Neural cell (in vitro differentiated cells): ENCODE results near the gene TMEM231. TPM values are rescaled to one million over a fixed set of nuclear protein-coding genes. Genes with fewer than 3 reads are reported as not detected.

Source experiments
- H2AFZ ChIP-seq: fragments of 200-600, 300-800 bp; sonication (generic), shearing (Covaris generic); 2 replicates; pipeline ENCODE4 v1.6.0; 2014; ENCODE audit warnings: low read depth, mild to moderate bottlenecking, antibody characterized with exemption, low read length, moderate library complexity
- H3F3A ChIP-seq: fragments of 200-600 bp; shearing (Covaris generic); 2 replicates; pipeline ENCODE4 v1.6.1; 2016; ENCODE audit warnings: mild to moderate bottlenecking, moderate library complexity, mixed read lengths, antibody characterized with exemption, low read length; ENCODE audit not compliant: insufficient read depth, poor library complexity, severe bottlenecking
- H3K27ac ChIP-seq: fragments of 200-600, 300-800 bp; sonication (generic), shearing (Covaris generic); 2 replicates; pipeline ENCODE4 v1.5.1; 2014; ENCODE audit warnings: mild to moderate bottlenecking, low read length, moderate library complexity
- H3K27me3 ChIP-seq: fragments of 300-800, 200-600 bp; sonication (generic), shearing (Covaris generic); 2 replicates; pipeline ENCODE4 v1.6.0; 2014; ENCODE audit warnings: mild to moderate bottlenecking, low read depth, low read length, moderate library complexity; ENCODE audit not compliant: insufficient read depth
- H3K36me3 ChIP-seq: fragments of 300-800, 200-600 bp; sonication (generic), shearing (Covaris generic); 2 replicates; pipeline ENCODE4 v1.5.1; 2014; ENCODE audit warnings: mild to moderate bottlenecking, antibody characterized with exemption, low read length, moderate library complexity; ENCODE audit not compliant: insufficient read depth
- H3K4me2 ChIP-seq: fragments of 300-800, 200-600 bp; sonication (generic), shearing (Covaris generic); 2 replicates; pipeline ENCODE4 v1.6.0; 2014; ENCODE audit warnings: mild to moderate bottlenecking, low read length
- H3K4me3 ChIP-seq: fragments of 300-800, 200-600 bp; sonication (generic), shearing (Covaris generic); 2 replicates; pipeline ENCODE4 v1.5.1; 2014; ENCODE audit warnings: mild to moderate bottlenecking, low read length, moderate library complexity
- H3K79me2 ChIP-seq: fragments of 200-600 bp; shearing (Covaris generic); replicated peaks from 2 replicates; pipeline ENCODE4 v1.6.0; 2014; ENCODE audit warnings: mild to moderate bottlenecking, low read length, moderate library complexity; ENCODE audit not compliant: insufficient read depth
- H3K9ac ChIP-seq: fragments of 300-800, 200-600 bp; sonication (generic), shearing (Covaris generic); 2 replicates; pipeline ENCODE4 v1.6.1; 2016; ENCODE audit warnings: mild to moderate bottlenecking, low read length, mixed read lengths
- H3K9me2 ChIP-seq: fragments of 200-600 bp; shearing (Covaris generic); 2 replicates; pipeline ENCODE4 v1.6.1; 2016; ENCODE audit warnings: mild to moderate bottlenecking, low read length, mixed read lengths; ENCODE audit not compliant: insufficient read depth
- H3K9me3 ChIP-seq: fragments of 200-600, 300-800 bp; sonication (generic), shearing (Covaris generic); 2 replicates; pipeline ENCODE4 v1.6.1; 2016; ENCODE audit warnings: mild to moderate bottlenecking, mixed run types, low read length, moderate library complexity, mixed read lengths
- H4K20me1 ChIP-seq: fragments of 200-600 bp; shearing (Covaris generic); 2 replicates; pipeline ENCODE4 v1.6.1; 2016; ENCODE audit warnings: mild to moderate bottlenecking, mixed run types; ENCODE audit not compliant: insufficient read depth
- EP300 ChIP-seq: fragments of 450-650 bp; conservative IDR thresholded peaks from 2 replicates; pipeline ENCODE4 v1.6.1; 2014; ENCODE audit warnings: antibody characterized with exemption, mild to moderate bottlenecking, moderate library complexity; ENCODE audit not compliant: poor library complexity, severe bottlenecking
- EZH2 ChIP-seq: fragments of 200-600, 300-800 bp; shearing (Covaris generic), sonication (generic); IDR thresholded peaks from 2 replicates; pipeline ENCODE4 v1.6.1; 2014; ENCODE audit warnings: antibody characterized with exemption, low read length, borderline replicate concordance, mild to moderate bottlenecking; ENCODE audit not compliant: insufficient read depth, poor library complexity, severe bottlenecking
- MXI1 ChIP-seq: fragments of 450-650 bp; conservative IDR thresholded peaks from 2 replicates; pipeline ENCODE4 v1.6.1; 2014; ENCODE audit warnings: antibody characterized with exemption, mild to moderate bottlenecking; ENCODE audit not compliant: poor library complexity, severe bottlenecking
- POLR2AphosphoS5 ChIP-seq: IDR thresholded peaks from 2 replicates; pipeline ENCODE4 v1.6.1; 2012
- RAD21 ChIP-seq: fragments of 450-650 bp; conservative IDR thresholded peaks from 2 replicates; pipeline ENCODE4 v1.6.1; 2014; ENCODE audit warnings: antibody characterized with exemption, mild to moderate bottlenecking, moderate library complexity
- REST ChIP-seq: IDR thresholded peaks from 2 replicates; pipeline ENCODE4 v1.6.1; 2012; ENCODE audit warnings: borderline replicate concordance
- SMC3 ChIP-seq: fragments of 450-650 bp; conservative IDR thresholded peaks from 2 replicates; pipeline ENCODE4 v1.6.1; 2014; ENCODE audit warnings: antibody characterized with exemption, mild to moderate bottlenecking, moderate library complexity; ENCODE audit not compliant: poor library complexity
- TAF1 ChIP-seq: IDR thresholded peaks from 2 replicates; pipeline ENCODE4 v1.6.1; 2012; ENCODE audit warnings: low read depth
- polyA plus RNA-seq: library from polyadenylated mRNA; depleted of rRNA; stranded (reverse); fragments of >200 nt; gene quantifications from 2 replicates; pipeline ENCODE4 v1.2.3, GENCODE V29; 2014
- TF ChIP-seq, protein P1 (sequence below): fragments of 450-650 bp; IDR thresholded peaks from 2 replicates; pipeline ENCODE4 v1.5.1; 2014; ENCODE audit warnings: antibody characterized with exemption, mild to moderate bottlenecking, moderate library complexity; ENCODE audit not compliant: poor library complexity, severe bottlenecking

Gene TMEM231
- polyA plus RNA-seq, 1 donor from 2014 or later: 19.6 TPM

DNA sequence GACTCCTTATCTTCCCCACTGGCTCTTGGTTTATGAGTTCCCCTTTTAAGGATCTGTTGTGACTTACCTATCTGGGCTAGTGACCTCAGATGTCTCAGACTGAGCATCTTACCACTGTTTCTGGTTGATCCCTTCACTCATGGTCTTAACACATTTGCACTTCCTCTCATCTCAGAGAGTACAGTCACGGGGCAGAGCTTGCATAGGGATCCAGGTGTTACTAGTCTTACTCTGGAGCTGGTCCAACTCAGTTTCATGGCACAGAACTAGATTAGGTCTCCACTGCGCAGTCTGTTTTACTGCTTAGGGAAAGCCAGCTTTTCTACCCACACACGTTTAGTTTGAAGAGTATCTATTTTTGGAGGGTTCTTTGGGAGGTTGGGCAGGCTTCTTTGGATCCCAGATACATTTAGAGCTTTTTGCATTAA lies 20.3 kb upstream of the TMEM231 start:
- no peak overlapping the region for H3K9ac ChIP-seq
- no peak overlapping the region for H3K27ac ChIP-seq
- no peak overlapping the region for H3K4me3 ChIP-seq
- no peaks in the 10 kb centered on the region for H3K9me3 ChIP-seq
- no peaks in the 10 kb centered on the region for H3K27me3 ChIP-seq
- TF ChIP-seq REST: no peak
- no peak for TF ChIP-seq RAD21
- no peak for TF ChIP-seq SMC3
- no peak for TF ChIP-seq MXI1
- H3K4me2 ChIP-seq: no peak overlapping the region
- no peaks in the 10 kb centered on the region for H3K9me2 ChIP-seq
- H2AFZ ChIP-seq: no peak overlapping the region
- H3K79me2 ChIP-seq: no peaks in the 10 kb centered on the region
- H3K36me3 ChIP-seq: peaks cover 8% of the 10 kb centered on the region
- no peaks in the 10 kb centered on the region for H3F3A ChIP-seq
- H4K20me1 ChIP-seq: no peaks in the 10 kb centered on the region

GRCh38 chr16:75575958-75576357 lies 19.9 kb upstream of the TMEM231 start:
- Histone ChIP-seq H3K27me3 (no peaks in the 10 kb centered on the region), H3K36me3 (peaks cover 8% of the 10 kb centered on the region), H4K20me1 (no peaks in the 10 kb centered on the region), H3K4me3 (no peak overlapping the region), H3K27ac (no peak overlapping the region), H3F3A (no peaks in the 10 kb centered on the region), H3K79me2 (no peaks in the 10 kb centered on the region), H3K9me2 (no peaks in the 10 kb centered on the region), H3K9ac (no peak overlapping the region), H2AFZ (no peak overlapping the region), H3K4me2 (no peak overlapping the region), H3K9me3 (no peaks in the 10 kb centered on the region)
- TF ChIP-seq RAD21 (no peak), MXI1 (no peak), TAF1 (no peak), EP300 (no peak), POLR2AphosphoS5 (no peak), SMC3 (no peak), EZH2 (no peak)

DNA sequence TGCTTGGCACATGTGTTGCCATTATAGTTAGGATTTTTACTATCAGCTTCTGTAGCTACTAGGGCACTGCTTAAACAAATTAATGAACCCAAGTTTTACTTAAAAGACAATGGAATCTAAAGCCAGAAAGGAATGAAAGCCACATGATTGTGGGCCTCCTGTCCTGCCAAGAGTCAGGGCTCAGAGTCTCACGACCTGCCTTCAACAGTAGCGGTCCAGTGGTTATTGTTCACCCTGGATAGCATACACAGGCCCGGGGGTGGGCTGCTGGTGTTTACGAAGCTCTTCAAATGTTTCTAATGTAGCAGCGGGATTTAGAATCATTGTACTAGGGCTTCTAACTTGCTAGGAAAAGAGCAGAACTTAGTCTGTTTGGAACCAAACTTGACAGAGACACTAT lies 17.9 kb upstream of the TMEM231 start:
- H3K79me2 ChIP-seq: no peaks in the 10 kb centered on the region

More for the DNA sequence above, 17.9 kb upstream of the TMEM231 start:
- no peaks in the 10 kb centered on the region for H3K27me3 ChIP-seq
- no peak overlapping the region for H3K4me2 ChIP-seq
- H2AFZ ChIP-seq: no peak overlapping the region
- TF ChIP-seq SMC3 (no peak), EZH2 (no peak), POLR2AphosphoS5 (no peak), RAD21 (no peak), TAF1 (no peak), MXI1 (no peak), EP300 (no peak), REST (no peak)
- TF ChIP-seq, protein P1, sequence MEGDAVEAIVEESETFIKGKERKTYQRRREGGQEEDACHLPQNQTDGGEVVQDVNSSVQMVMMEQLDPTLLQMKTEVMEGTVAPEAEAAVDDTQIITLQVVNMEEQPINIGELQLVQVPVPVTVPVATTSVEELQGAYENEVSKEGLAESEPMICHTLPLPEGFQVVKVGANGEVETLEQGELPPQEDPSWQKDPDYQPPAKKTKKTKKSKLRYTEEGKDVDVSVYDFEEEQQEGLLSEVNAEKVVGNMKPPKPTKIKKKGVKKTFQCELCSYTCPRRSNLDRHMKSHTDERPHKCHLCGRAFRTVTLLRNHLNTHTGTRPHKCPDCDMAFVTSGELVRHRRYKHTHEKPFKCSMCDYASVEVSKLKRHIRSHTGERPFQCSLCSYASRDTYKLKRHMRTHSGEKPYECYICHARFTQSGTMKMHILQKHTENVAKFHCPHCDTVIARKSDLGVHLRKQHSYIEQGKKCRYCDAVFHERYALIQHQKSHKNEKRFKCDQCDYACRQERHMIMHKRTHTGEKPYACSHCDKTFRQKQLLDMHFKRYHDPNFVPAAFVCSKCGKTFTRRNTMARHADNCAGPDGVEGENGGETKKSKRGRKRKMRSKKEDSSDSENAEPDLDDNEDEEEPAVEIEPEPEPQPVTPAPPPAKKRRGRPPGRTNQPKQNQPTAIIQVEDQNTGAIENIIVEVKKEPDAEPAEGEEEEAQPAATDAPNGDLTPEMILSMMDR: no peak
- H3F3A ChIP-seq: no peaks in the 10 kb centered on the region
- H3K9me3 ChIP-seq: no peaks in the 10 kb centered on the region
- H3K4me3 ChIP-seq: no peak overlapping the region
- H4K20me1 ChIP-seq: no peaks in the 10 kb centered on the region
- no peaks in the 10 kb centered on the region for H3K9me2 ChIP-seq
- peaks cover 8% of the 10 kb centered on the region for H3K36me3 ChIP-seq
- H3K9ac ChIP-seq: no peak overlapping the region
- no peak overlapping the region for H3K27ac ChIP-seq
